Activated T-cell treated with anti-CD3 and anti-CD28 coated beads, Interleukin-2, amount 50 U/mL, for 48 hours (primary cell): ENCODE data around the gene CAPNS1.
"Not testable (repeated sequence)": the region's sequence is repeated elsewhere in the genome, so short reads cannot be mapped to it uniquely, and the experiment has no call there.

ENCODE experiments used
- DNase-seq, 2 experiments: peaks; one replicate each; pipeline ENCODE4 v3.0.0-alpha.2; 2020

Gene CAPNS1

DNA sequence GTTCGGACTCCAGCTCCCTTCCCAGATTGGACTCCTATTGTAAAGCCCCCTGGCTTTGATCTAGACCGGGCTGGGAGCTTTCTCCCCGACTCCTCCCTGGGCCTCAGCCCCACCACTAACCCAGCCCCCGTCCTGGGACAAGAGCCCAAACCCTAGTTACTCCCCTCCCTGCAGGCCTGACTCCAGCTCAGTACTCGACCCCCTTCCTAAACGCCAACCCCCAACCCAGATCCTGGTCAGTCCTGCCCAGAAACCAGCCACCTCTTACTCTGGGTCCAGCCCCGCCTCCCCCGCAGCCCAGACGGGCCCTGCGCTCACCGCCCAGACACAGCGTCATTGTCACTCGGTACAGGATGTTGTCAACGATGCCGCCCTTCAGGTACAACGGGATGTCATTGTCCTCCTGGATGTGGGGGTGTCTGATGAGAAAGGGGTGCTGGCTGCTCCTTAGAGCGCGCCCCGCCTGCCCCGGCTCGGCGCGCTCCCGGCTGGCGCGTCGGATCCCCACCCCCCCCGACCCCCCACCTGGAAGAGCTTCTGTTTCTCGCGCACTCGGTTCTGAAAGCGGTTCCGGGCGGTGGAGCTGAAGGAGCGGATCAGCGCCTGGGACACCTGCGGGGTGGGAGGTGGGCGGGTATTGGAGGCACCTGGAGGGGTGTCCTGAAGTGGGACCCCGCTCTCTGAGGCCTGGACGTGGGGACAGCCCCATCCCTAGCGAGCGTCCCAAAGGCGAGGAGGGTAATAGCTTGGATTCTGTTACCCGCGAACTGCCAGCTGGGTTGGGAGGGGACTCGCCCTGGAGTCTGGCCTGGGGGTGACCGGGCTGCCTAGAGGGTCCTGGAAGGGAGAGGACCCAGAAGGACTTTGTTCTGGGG, 11.5 kb downstream of the CAPNS1 start:
- DNase-seq, result no peak

DNA sequence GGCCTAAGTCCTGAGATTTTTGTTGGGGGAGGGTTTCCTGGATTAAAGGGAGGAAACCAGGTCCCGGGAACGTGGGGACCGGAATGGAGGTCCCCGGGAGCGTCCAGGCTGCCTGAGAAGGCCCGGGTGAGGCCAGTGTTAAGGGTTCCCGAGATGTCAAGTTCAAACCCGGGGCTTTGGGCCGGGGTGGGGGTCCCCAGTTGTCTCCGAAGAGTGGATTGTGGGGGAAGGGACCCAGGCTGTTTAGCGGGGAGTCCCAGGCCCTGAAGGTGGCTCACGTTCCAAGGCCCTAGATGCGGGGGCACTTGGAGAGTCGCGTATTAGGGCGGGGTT, 12.1 kb downstream of the CAPNS1 start:
- no peak for DNase-seq

DNA sequence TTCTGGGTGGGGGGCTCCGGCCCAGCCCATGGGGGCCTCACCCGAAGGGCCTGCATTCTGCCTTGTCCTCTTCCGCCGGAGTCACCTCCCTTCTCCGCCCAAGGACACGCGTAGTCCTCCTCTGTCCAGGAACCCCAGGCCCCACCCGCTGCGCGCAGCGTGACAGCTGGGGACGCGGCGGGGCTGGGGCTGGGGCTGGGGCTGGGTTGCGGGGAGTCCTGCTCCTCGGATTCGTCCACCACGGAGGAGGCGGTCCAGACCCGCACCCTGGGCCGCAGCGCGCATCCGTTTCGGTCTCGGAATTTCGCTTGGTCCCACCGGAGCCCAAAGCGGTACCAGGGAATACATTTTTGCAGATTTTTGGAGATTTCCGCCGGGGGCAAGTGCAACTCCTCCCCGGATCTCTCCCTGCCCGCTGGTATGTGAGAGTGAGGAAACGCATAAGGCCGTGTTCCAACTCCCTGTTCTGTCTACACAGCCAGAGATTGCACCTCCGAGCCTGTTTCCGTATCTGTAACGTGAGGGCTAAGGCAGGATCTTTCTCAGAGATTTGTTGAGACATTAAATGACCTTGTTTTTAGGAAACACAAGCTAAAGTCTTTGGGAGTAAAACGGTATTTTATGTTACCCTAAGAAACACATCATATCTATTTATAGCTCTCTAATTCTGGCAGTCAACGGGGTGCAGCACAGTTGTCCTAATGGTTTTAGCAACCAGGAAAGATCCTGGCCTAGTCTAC, 12.7 kb downstream of the CAPNS1 start, which contains the start of gene COX7A1:
Gene COX7A1 (minus strand): TSS at position 96 of the 740 bp plus-strand sequence. CDS start 40 bp downstream, at position 56.
- DNase-seq, result no peak

DNA sequence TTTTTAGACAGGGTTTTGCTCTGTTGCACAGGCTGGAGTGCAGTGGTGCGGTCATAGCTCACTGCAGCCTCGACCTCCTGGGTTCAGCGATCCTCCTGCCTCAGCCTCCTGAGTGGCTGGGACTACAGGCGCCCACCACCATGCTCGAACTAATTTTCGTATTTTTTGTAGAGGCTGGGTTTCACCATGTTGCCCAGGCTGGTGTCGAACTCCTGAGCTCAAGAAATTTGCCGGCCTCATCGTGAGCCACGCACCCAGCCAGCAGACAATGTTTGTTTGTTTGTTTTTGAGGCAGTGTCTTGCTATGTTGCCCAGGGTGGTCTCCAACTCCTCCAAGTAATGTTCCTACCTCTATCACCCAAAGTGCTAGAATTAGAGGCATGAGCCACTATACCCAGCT, 13.3 kb downstream of the CAPNS1 start:
- no peak for DNase-seq

GRCh38 chr19:36160821-36161596, 21.1 kb downstream of the CAPNS1 start:
- DNase-seq, result no peak

DNA sequence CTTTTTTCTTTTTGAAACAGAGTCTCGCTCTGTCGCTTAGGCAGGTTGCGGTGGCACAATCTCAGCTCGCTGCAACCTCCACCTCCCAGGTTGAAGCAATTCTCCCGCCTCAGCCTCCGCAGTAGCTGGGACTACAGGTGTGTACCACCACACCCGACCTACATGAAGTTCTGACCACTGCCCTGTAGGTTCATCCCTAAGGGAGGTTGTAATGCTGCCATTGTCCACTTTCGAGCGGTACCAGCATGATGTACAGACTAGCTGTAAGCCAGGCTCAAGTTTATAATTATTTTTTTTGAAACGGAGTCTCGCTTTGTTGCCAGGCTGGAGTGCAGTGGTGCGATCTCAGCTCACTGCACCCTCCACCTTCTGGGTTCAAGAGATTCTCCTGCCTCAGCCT, 23.9 kb downstream of the CAPNS1 start:
- DNase-seq, result no peak

DNA sequence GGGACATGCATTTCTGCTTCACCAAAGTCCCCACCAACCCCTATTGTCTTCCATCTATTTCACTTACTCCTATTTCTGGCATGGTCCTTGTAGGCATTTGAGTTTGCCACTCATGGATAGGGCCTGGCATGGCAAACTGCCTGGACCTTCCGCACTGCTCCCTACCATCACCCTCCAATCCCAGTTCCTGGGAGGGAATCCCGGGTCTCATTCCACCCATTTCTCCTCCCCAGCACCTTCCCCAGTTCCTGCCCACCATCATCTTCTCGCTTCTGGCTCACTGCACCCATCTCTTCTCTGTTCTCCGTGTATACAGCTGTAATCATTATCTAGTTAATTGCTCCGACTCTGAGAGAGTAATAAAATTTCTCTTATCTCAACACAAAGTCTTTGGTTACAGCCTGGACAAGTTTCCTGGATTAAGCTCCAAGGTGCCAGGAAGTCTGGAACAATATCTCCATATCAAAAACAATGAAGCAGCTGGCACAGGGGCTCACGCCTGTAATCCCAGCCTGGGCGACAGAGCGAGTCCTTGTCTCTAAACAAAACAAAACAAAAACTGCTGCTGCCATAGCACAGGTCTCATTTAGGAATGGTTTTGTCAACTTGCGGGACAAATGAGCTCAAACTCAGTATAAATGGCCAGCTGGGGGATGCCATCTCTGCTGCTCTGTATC, 29.4 kb downstream of the CAPNS1 start:
- no peak for DNase-seq

DNA sequence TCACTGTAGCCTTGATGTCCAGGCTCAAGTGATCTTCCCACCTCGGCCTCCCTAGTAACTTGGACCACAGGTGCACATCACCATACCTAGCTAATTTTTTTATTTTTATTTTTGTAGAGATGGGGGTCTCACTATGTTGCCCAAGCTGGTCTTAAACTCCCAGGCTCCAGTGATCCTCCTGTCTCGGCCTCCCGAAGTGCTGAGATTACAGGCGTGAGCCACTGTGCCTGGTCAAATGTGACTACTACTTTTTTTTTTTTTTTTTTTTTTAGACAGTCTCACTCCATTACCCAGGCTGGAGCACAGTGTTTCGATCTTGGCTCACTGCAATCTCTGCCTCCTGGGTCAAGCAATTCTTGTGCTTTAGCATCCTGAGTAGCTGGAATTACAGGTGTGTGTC, 33.0 kb downstream of the CAPNS1 start:
- DNase-seq, result no peak

DNA sequence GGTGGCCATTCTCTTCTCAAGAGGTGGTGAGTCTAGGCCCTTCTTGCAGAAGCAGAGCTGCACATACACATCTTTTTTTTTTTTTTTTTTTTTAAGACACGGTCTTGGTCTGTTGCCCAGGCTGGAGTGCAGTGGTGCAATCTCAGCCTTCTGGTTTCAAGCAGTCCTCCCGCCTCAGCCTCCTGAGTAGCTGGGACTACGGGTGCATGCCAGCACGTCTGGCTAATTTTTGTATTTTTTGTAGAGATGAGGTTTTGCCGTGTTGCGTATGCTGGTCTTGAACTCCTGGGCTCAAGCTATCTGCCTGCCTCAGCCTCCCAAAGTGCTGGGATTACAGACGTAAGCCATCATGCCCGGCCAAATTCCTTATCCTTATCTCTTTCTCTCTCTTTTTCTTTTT, 34.0 kb downstream of the CAPNS1 start:
- DNase-seq, result not testable (repeated sequence)

DNA sequence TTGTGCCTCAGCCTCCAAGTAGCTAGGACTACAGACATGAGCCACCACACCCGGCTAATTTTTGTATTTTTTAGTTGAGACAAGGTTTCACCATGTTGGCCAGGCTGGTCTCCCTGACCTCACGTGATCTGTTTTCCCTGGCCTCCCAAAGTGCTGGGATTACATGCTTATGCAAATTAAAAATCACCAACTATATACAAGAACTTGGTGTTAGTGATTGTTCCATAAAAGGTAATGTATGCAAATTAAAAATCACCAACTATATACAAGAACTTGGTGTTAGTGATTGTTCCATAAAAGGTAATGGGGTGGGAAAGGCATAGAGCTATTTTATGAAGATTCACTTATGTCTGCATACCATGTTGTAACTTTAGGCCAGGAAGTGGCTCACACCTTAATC, 39.2 kb downstream of the CAPNS1 start:
- not testable (repeated sequence) for DNase-seq

DNA sequence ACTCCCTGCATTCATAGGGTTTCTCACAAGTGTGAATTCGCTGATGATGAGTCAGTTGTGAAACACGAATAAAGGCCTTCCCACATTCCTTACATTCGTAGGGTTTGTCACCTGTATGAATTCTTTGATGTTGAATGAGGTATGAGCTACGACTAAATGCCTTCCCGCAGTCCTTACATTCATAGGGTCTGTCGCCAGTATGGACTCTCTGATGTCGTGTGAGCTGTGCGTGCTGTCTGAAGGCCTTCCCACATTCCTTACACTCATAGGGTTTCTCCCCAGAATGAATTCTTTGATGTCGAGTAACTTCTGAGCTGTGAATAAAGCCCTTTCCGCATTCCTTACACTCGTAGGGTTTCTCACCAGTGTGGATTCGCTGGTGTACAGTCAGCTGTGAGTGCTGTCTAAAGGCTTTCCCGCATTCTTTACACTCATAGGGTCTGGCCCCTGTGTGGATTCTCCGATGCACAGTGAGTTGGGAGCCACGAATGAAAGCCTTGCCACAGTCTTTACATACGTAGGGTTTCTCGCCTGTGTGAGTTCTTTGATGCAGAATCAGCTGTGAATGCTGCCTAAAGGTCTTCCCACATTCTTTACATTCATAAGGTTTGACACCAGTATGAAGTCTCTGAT, 42.9 kb downstream of the CAPNS1 start:
- DNase-seq, result no peak

- no peak for DNase-seq
These were observed 43.4 kb downstream of the CAPNS1 start for GRCh38 chr19:36183245-36183628.

- not testable (repeated sequence) for DNase-seq
These were observed 46.9 kb downstream of the CAPNS1 start for GRCh38 chr19:36186722-36187121.

GRCh38 chr19:36196249-36196648, 56.4 kb downstream of the CAPNS1 start:
- DNase-seq, result no peak

DNA sequence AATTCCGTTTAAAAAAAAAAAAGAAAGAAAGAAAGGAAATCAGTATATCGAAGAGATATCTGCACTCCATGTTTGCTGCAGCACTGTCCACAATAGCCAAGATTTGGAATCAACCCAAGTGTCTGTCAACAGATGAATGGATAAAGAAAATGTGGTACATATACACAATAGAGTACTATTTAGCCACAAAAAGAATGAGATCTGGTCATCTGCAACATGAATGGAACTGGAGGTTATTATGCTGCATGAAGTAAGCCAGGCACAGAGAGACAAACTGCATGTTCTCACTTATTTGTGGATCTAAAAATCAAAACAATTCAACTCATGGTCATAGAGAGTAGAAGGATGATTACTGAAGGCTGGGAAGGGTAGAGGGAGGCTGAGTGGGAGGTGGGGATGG, 58.3 kb downstream of the CAPNS1 start:
- DNase-seq, result no peak
